22Rv1 (cell line): ENCODE data around the gene RALGPS1.

Source experiments
- CTCF ChIP-seq: fragments of 450-650 bp; IDR thresholded peaks from 2 replicates; pipeline ENCODE4 v1.5.1; 2017; ENCODE audit warnings: mild to moderate bottlenecking
- ZFX ChIP-seq: fragments of 450-650 bp; IDR thresholded peaks from 2 replicates; pipeline ENCODE4 v1.6.1; 2017; ENCODE audit warnings: antibody characterized with exemption, borderline replicate concordance

- TF ChIP-seq CTCF: no peak
- no peak for TF ChIP-seq ZFX
These were observed 309.2 kb downstream of the RALGPS1 start for GRCh38 chr9:127223810-127224177.
